ENCODE measurements around the gene GBGT1.

The GBGT1 gene

DNA sequence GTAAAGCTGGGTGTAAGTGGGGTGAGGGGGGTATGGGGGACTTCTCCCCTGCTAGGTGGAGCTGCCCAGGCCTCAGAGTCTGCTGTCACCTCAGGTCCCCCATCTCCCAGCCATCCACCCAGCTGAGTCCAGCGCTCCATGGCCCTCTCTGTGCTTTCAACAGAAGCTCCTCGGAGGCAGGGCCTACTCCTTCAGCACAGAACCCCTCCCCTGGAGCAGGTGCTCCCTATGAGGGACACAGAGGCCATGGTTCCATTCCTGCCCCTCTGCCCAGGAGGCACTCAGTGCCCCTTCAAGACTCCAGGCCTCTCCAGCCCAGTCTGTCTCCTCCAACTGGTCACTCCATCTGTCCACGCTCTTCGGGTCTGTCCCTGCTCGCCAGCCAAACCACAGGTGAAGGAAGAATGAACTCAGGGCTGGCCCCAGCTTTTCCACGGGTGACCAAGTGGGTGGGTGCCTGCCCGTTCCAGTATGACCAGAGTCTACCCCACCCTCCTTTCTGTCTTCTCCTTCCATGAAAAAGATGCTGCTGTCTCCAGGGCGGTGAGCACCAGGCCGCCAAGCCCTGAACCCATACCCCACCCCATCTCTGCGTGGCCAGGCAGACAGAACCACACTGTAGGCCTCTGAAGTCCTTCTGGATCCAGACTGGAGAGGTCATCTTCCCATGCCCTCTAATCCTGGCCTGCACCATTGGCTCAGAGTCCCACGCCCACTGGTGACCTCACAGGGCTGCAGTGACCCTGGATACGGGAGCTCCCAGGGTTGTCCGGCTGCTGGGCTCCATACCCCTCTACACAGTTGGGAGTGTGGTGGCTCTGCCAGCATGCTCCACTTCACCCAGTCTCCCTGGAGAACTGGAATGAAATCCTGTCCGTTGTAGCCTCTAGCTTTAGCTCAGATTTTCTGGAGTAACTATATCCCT, 11.9 kb downstream of the GBGT1 start:
- Histone ChIP-seq H3K9me3 (ENCODE audit: low read length) (no peaks in the 10 kb centered on the region), H3K36me3 (ENCODE audit: insufficient read depth, low read length) (no peaks in the 10 kb centered on the region), H3K4me2 (ENCODE audit: low read length) (no peak overlapping the region), H3K27me3 (ENCODE audit: insufficient read depth, low read length) (no peaks in the 10 kb centered on the region), H4K20me1 (ENCODE audit: insufficient read depth, low read length) (no peaks in the 10 kb centered on the region), H3K27ac (ENCODE audit: low read depth, low read length, poor library complexity, severe bottlenecking) (no peak overlapping the region), H3K4me3 (ENCODE audit: low read depth, low read length, poor library complexity, severe bottlenecking) (no peak overlapping the region), H3K79me2 (ENCODE audit: insufficient read depth, low read length) (no peaks in the 10 kb centered on the region), H3K9ac (ENCODE audit: low read length) (no peak overlapping the region), H3K4me1 (ENCODE audit: insufficient read depth, low read length, severe bottlenecking) (peaks cover 20% of the 10 kb centered on the region), H3F3A (ENCODE audit: insufficient read depth, low read length) (no peaks in the 10 kb centered on the region), H3K9me2 (ENCODE audit: low read depth, low read length) (no peaks in the 10 kb centered on the region), H2AFZ (ENCODE audit: low read length) (no peak overlapping the region)
- TF ChIP-seq, protein P1, sequence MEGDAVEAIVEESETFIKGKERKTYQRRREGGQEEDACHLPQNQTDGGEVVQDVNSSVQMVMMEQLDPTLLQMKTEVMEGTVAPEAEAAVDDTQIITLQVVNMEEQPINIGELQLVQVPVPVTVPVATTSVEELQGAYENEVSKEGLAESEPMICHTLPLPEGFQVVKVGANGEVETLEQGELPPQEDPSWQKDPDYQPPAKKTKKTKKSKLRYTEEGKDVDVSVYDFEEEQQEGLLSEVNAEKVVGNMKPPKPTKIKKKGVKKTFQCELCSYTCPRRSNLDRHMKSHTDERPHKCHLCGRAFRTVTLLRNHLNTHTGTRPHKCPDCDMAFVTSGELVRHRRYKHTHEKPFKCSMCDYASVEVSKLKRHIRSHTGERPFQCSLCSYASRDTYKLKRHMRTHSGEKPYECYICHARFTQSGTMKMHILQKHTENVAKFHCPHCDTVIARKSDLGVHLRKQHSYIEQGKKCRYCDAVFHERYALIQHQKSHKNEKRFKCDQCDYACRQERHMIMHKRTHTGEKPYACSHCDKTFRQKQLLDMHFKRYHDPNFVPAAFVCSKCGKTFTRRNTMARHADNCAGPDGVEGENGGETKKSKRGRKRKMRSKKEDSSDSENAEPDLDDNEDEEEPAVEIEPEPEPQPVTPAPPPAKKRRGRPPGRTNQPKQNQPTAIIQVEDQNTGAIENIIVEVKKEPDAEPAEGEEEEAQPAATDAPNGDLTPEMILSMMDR (IDR thresholded peaks at IDR 0.05; ENCODE audit: low read length): no peak
- no peak for TF ChIP-seq EZH2 (IDR thresholded peaks at IDR 0.05; ENCODE audit: borderline replicate concordance, low read length)

DNA sequence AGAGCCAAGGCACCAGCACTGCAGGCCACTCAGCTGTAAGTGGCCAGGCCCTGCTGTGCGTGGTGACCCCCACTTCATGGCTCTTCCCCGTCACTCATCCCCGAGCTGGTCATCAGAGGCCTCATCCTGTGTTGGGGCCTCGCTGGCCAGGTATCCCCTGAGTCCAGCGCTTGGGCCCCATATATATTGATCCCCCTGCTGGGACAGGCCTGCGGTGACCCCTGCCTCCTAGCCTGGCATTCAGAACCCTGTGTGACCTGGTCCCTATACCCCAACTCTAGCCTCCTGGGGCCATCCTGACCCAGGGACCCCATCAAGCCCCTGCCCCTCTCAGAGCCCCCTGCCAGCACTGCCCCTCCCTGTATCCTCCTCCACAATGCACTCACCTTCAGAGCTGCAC, 12.7 kb downstream of the GBGT1 start:
- Histone ChIP-seq H3K79me2 (ENCODE audit: insufficient read depth, low read length) (no peaks in the 10 kb centered on the region), H3K4me1 (ENCODE audit: insufficient read depth, low read length, severe bottlenecking) (peaks cover 20% of the 10 kb centered on the region), H3K9ac (ENCODE audit: low read length) (no peak overlapping the region), H3K9me3 (ENCODE audit: low read length) (no peaks in the 10 kb centered on the region), H3K4me3 (ENCODE audit: low read depth, low read length, poor library complexity, severe bottlenecking) (no peak overlapping the region), H3K9me2 (ENCODE audit: low read depth, low read length) (no peaks in the 10 kb centered on the region), H2AFZ (ENCODE audit: low read length) (no peak overlapping the region), H4K20me1 (ENCODE audit: insufficient read depth, low read length) (no peaks in the 10 kb centered on the region), H3K27ac (ENCODE audit: low read depth, low read length, poor library complexity, severe bottlenecking) (no peak overlapping the region), H3K4me2 (ENCODE audit: low read length) (no peak overlapping the region), H3K27me3 (ENCODE audit: insufficient read depth, low read length) (no peaks in the 10 kb centered on the region), H3F3A (ENCODE audit: insufficient read depth, low read length) (no peaks in the 10 kb centered on the region), H3K36me3 (ENCODE audit: insufficient read depth, low read length) (no peaks in the 10 kb centered on the region)
- TF ChIP-seq, protein P1 (IDR thresholded peaks at IDR 0.05; ENCODE audit: low read length): no peak
- no peak for TF ChIP-seq EZH2 (IDR thresholded peaks at IDR 0.05; ENCODE audit: borderline replicate concordance, low read length)

DNA sequence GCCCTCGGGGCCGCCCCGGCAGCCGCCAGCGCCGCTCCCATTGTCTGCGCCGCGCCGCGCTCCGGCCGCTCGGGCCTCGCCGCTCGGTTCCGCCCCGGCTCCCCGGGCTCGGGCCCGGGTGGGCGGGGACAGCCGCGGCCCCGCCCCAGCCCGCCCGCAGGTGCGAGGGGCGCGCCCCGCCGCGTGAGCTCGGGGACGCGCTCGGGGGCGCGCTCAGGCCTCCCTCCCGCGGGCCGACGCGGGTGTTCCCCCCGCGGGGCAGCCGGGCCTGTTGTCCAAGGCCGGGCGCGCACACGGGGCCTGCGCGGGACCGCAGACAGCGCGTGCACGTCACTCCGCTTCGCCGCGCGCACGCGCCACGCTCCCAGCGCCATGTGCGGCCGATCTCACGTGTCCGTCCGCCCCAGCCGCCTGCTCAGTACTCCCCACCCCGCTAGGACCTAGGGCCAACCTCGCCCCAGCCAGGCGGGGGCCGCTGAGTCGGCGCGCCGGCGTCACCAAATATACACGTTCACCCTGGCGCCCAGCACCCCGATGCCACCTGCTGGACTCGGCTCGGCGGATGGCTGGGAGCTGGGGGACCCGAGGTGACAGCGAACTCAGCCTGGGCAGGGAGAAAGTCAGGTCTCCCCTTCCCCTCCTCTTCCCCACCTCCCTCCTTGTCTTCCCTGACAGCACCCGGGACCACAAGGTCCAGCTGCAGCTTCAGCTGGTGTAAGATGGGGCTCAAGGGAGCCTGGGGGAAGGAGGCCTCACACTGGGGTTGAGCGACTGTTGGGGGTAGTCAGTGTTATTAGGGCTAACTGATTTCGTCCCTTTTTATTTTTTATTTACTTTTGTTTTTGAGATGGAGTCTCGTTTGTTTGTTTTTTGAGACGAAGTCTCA, 14.3 kb downstream of the GBGT1 start:
- no peaks in the 10 kb centered on the region for H4K20me1 ChIP-seq (ENCODE audit: insufficient read depth, low read length)
- peaks cover 28% of the 10 kb centered on the region for H3K4me1 ChIP-seq (ENCODE audit: insufficient read depth, low read length, severe bottlenecking)
- peak overlapping the region; percentile 49 for H3K4me3 ChIP-seq (ENCODE audit: low read depth, low read length, poor library complexity, severe bottlenecking)
- peak overlapping the region; percentile 48 for H3K9ac ChIP-seq (ENCODE audit: low read length)
- H3F3A ChIP-seq (ENCODE audit: insufficient read depth, low read length): no peaks in the 10 kb centered on the region
- no peaks in the 10 kb centered on the region for H3K9me2 ChIP-seq (ENCODE audit: low read depth, low read length)
- TF ChIP-seq, protein P1 (IDR thresholded peaks at IDR 0.05; ENCODE audit: low read length): peak; percentile 29; the same call in 1 of the 2 replicates
- TF ChIP-seq EZH2 (IDR thresholded peaks at IDR 0.05; ENCODE audit: borderline replicate concordance, low read length): no peak
- no peaks in the 10 kb centered on the region for H3K27me3 ChIP-seq (ENCODE audit: insufficient read depth, low read length)
- peak overlapping the region; percentile 59 for H3K4me2 ChIP-seq (ENCODE audit: low read length)
- no peaks in the 10 kb centered on the region for H3K9me3 ChIP-seq (ENCODE audit: low read length)
- peak overlapping the region; percentile 33 for H3K27ac ChIP-seq (ENCODE audit: low read depth, low read length, poor library complexity, severe bottlenecking)
- H3K79me2 ChIP-seq (ENCODE audit: insufficient read depth, low read length): no peaks in the 10 kb centered on the region
- no peak overlapping the region for H2AFZ ChIP-seq (ENCODE audit: low read length)
- H3K36me3 ChIP-seq (ENCODE audit: insufficient read depth, low read length): no peaks in the 10 kb centered on the region

Measured in OCI-LY1 (cell line).